GM19193 (cell line): ENCODE measurements around the gene BCR.

Source experiments
- POLR2A ChIP-seq: IDR thresholded peaks from 4 replicates; pipeline ENCODE4 v1.6.1; 2011; ENCODE audit not compliant: insufficient read depth, insufficient read length; ENCODE audit errors: extremely low read depth

The BCR gene

DNA sequence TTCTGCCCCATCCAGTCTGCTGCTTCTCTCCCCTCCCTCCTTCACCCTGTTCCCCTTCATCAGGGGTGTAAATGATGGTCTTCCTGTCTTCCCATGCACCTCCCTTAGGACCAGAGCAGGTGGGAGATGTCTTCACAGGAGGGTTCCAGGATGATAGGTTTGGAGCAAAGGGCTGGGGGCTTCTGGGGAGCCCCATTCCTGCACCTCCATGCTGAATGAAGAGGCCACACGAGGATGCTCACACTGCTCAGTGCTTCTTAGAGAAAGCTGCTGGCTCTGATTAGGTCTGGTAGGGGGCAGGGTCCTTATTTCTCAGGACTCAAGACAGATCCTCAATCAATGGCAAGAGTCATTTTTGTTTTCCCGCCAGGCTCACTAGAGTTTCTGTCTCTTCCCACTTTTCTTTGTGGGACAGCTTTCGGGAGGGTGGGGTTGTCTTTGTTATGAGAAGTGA, 41.1 kb downstream of the BCR start:
- no peak for TF ChIP-seq POLR2A

- TF ChIP-seq POLR2A, result no peak
Measured at GRCh38 chr22:23222033-23222792, 41.9 kb downstream of the BCR start.

- TF ChIP-seq POLR2A, result no peak
Measured at GRCh38 chr22:23222793-23223568, 42.7 kb downstream of the BCR start.

DNA sequence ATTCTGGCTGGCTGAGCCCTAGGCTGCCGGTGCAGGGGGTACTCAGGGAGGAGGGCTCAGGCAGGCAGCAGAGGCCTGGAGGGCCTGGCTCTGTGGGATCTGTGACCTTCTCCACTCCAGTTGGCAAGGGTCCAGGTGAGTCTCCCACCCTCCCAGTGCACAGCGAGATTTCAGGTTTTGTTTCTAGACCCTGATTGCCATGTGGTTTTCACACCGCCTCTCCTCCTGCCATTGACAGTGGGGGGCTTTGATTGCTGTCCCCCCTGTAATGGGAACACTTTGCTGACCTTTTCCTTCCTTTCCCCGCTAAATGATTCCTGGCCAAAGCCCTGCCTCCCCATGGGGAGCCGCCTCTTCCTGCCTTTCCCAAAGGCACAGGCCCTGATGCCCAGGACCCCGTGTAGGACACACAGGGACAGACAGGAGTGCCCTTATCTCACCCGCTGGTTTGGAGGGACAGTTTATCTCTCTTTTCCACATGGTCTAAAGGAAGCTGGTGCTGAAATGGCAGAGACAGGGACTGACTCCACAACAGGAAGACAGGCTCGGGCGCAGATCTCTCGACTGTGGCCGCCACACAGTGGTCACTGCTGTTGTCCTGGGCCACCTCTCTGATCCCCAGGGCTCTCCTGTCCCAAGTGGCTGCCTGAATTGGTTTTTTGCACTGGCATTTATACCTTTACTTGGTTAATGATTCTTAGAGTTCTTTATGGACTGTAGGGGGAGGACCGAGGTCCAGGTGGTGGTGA, 43.4 kb downstream of the BCR start:
- TF ChIP-seq POLR2A, result no peak

GRCh38 chr22:23224846-23225245, 44.5 kb downstream of the BCR start:
- no peak for TF ChIP-seq POLR2A

DNA sequence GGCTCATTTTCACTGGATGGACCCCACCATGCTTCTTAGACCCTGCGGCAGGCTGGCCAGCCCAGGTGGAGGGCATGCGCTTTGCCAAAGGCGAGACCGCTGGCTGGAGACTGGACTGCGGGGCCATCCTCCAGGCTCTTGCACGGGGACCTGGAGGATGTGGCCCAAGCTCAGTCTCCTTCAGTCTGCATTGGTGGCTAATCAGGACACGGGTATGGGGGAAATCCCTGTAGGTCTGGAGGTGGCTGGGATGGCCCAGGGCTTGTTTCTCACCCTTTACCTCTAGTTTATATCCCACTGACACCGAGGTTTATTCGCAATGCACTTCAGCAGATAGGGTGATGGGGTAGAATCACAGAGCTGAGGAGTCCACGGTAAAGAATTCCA, 45.0 kb downstream of the BCR start:
- TF ChIP-seq POLR2A, result no peak

DNA sequence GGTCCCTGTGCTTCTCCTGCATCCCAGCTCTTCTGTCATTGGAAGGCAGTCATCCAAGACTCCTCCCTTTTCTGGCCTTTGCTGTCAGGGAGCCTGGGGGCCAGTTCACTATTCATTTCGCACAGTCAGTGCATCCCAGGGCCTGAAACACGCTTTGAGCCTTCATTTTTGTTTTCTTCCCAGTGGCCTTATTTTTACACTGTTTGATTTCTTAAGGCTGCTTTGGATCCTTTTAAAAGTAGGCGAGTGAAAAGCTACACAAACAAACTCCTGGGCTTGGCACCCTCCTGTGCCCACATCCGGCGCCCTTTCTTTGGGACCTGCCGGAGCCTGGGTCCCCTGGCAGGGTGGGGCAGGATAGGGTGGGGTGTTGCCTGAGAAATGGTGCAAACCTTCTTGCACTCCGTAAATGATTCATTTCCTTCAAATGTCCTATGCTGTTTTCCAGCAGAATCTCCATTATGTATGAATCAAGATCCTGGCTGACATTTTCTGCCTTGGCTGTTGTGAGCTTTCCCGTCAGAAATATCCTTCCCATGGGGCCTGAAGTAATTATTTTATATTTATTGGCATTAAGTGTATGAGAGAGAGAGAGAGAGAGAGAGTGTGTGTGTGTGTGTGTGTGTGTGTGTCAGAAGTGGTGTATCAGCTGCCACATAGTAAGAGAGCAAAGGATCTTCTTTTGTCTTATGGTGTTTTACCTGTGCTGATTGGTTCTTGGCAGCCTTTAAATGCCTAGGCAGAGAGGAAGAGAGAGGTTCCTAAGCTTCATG, 45.6 kb downstream of the BCR start:
- no peak for TF ChIP-seq POLR2A

DNA sequence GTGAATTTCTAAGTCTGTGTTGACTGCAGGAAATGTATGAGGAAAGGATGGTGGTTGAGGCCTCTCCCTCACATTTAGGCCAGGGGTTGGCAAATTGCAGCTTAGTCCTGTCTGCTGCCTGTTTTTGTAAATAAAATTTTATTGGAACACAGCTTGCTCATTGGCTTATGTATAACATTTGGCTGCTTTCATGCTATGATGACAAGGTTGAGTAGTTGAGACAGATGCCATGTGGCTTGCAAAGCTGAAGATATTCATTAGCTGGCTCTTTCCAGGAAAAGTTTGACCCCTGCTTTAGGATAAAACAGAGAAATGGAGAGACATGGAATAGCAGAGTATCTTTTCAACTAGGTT, 46.2 kb downstream of the BCR start:
- TF ChIP-seq POLR2A, result no peak

GRCh38 chr22:23227380-23227779, 47.1 kb downstream of the BCR start:
- TF ChIP-seq POLR2A, result no peak

GRCh38 chr22:23228503-23228902, 48.2 kb downstream of the BCR start:
- TF ChIP-seq POLR2A, result no peak

GRCh38 chr22:23229646-23230045, 49.3 kb downstream of the BCR start:
- no peak for TF ChIP-seq POLR2A

DNA sequence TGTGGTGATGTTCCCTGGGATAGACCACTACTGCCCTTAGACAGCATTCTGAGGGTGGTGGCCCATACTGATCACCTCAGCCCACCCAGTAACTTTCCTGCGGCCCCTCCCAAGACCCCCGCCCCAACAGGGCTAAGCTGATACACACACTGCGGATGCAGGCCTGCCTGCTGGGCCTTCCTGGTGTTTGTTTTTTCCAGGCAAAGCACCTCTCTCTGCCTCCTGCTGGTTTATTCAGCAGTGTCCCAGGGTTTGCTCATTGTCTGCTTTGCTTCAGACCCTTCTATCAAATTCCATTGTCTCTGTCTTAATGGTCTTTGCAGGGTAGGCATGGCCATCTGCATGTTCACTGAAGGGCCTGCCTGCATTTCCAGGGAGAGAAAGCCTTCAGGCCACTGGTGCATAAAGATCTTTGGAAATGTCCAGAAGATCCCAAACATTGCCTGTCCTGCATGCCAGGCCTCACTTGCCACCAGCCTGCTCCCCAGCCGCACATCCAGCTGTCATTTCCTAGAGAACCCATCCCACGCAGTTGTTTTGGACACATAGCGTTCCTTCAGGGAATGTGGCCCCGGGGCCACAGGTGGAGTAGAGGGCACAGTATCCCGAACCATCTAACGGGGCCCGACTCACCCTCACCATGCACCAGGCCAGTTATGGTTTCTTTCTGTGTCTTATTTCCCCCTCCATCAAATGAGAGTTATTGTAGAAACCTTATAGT, 50.2 kb downstream of the BCR start:
- TF ChIP-seq POLR2A, result no peak

GRCh38 chr22:23231471-23232093, 51.3 kb downstream of the BCR start:
- no peak for TF ChIP-seq POLR2A

- no peak for TF ChIP-seq POLR2A
Measured at GRCh38 chr22:23232094-23232905, 52.0 kb downstream of the BCR start.

- TF ChIP-seq POLR2A, result no peak
Measured at GRCh38 chr22:23233084-23233531, 52.8 kb downstream of the BCR start.
